H9 (cell line): ENCODE measurements around the gene GFM2. TPM values are rescaled to one million over a fixed set of nuclear protein-coding genes. Genes with fewer than 3 reads are reported as not detected.

Source experiments
- DNase-seq: peaks from one replicate; pipeline ENCODE4 v3.0.0-alpha.2; 2017
- H2AFZ ChIP-seq: one replicate; pipeline ENCODE4 v1.6.1; 2013; ENCODE audit warnings: mild to moderate bottlenecking, low read length, control low read depth, moderate library complexity
- H2AK5ac ChIP-seq: 2 replicates; pipeline ENCODE4 v1.6.1; 2013; ENCODE audit warnings: low read length, control low read depth, mixed read lengths; ENCODE audit not compliant: insufficient read length
- H2BK120ac ChIP-seq: one replicate; pipeline ENCODE4 v1.6.1; 2013; ENCODE audit warnings: low read depth, mild to moderate bottlenecking, low read length, control low read depth, inconsistent platforms; ENCODE audit not compliant: poor library complexity, severe bottlenecking
- H2BK12ac ChIP-seq: 2 replicates; pipeline ENCODE4 v1.6.1; 2013; ENCODE audit warnings: low read length, control low read depth, mixed read lengths, low read depth; ENCODE audit not compliant: insufficient read length
- H2BK15ac ChIP-seq: 2 replicates; pipeline ENCODE4 v1.6.1; 2013; ENCODE audit warnings: low read depth, low read length, control low read depth
- H2BK20ac ChIP-seq: one replicate; pipeline ENCODE4 v1.6.1; 2013; ENCODE audit warnings: low read depth, mild to moderate bottlenecking, low read length, control low read depth, inconsistent platforms; ENCODE audit not compliant: poor library complexity, severe bottlenecking
- H2BK5ac ChIP-seq: 2 replicates; pipeline ENCODE4 v1.6.1; 2013; ENCODE audit warnings: low read length, control low read depth, mixed read lengths; ENCODE audit not compliant: insufficient read length
- H3K14ac ChIP-seq: 2 replicates; pipeline ENCODE4 v1.6.1; 2013; ENCODE audit warnings: low read length, control low read depth; ENCODE audit not compliant: insufficient read depth
- H3K18ac ChIP-seq: 2 replicates; pipeline ENCODE4 v1.6.1; 2013; ENCODE audit warnings: low read depth, mild to moderate bottlenecking, mixed read lengths, low read length, control low read depth; ENCODE audit not compliant: insufficient read length
- H3K23ac ChIP-seq: 2 replicates; pipeline ENCODE4 v1.6.1; 2013; ENCODE audit warnings: low read length, control low read depth, mixed read lengths, low read depth; ENCODE audit not compliant: insufficient read length
- H3K23me2 ChIP-seq: 2 replicates; pipeline ENCODE4 v1.6.1; 2013; ENCODE audit warnings: low read depth, mild to moderate bottlenecking, mixed read lengths, low read length, control low read depth; ENCODE audit not compliant: insufficient read length, poor library complexity, severe bottlenecking
- H3K27ac ChIP-seq: 2 replicates; pipeline ENCODE4 v1.5.1; 2013; ENCODE audit warnings: low read length, control low read depth, mixed read lengths, low read depth; ENCODE audit not compliant: insufficient read length
- H3K27me3 ChIP-seq: 2 replicates; pipeline ENCODE4 v1.6.1; 2013; ENCODE audit warnings: low read length, control low read depth, inconsistent platforms; ENCODE audit not compliant: insufficient read depth
- H3K4ac ChIP-seq: 2 replicates; pipeline ENCODE4 v1.6.1; 2013; ENCODE audit warnings: low read depth, mild to moderate bottlenecking, control low read depth, inconsistent platforms, low read length, moderate library complexity
- H3K4me1 ChIP-seq: 2 replicates; pipeline ENCODE4 v1.6.1; 2013; ENCODE audit warnings: low read length, control low read depth, inconsistent platforms; ENCODE audit not compliant: insufficient read depth
- H3K4me2 ChIP-seq: 2 replicates; pipeline ENCODE4 v1.6.1; 2013; ENCODE audit warnings: low read length, control low read depth, mixed read lengths; ENCODE audit not compliant: insufficient read length, insufficient read depth
- H3K56ac ChIP-seq: 2 replicates; pipeline ENCODE4 v1.6.1; 2013; ENCODE audit warnings: low read depth, mild to moderate bottlenecking, mixed read lengths, low read length, control low read depth; ENCODE audit not compliant: insufficient read length
- H3K79me1 ChIP-seq: 2 replicates; pipeline ENCODE4 v1.6.1; 2013; ENCODE audit warnings: low read depth, mild to moderate bottlenecking, moderate library complexity, low read length, control low read depth, inconsistent platforms; ENCODE audit not compliant: insufficient read depth, poor library complexity, severe bottlenecking
- H3K79me2 ChIP-seq: 2 replicates; pipeline ENCODE4 v1.6.1; 2013; ENCODE audit warnings: low read length, control low read depth, inconsistent platforms; ENCODE audit not compliant: insufficient read depth
- H3K9ac ChIP-seq: 2 replicates; pipeline ENCODE4 v1.6.1; 2013; ENCODE audit warnings: low read length, control low read depth, mixed read lengths; ENCODE audit not compliant: insufficient read length; ENCODE audit errors: extremely low read depth
- H3K9me3 ChIP-seq: one replicate; pipeline ENCODE4 v1.6.1; 2013; ENCODE audit warnings: low read depth, low read length, inconsistent platforms; ENCODE audit not compliant: control insufficient read depth
- H3T11ph ChIP-seq: one replicate; pipeline ENCODE4 v1.6.1; 2013; ENCODE audit warnings: mild to moderate bottlenecking, low read length, control low read depth, inconsistent platforms
- H4K20me1 ChIP-seq: one replicate; pipeline ENCODE4 v1.6.1; 2013; ENCODE audit not compliant: control insufficient read depth, insufficient read length, insufficient read depth
- H4K5ac ChIP-seq: 2 replicates; pipeline ENCODE4 v1.6.1; 2013; ENCODE audit warnings: low read depth, mild to moderate bottlenecking, mixed read lengths, low read length, control low read depth; ENCODE audit not compliant: insufficient read length
- H4K8ac ChIP-seq: replicated peaks from 2 replicates; pipeline ENCODE4 v1.6.1; 2013; ENCODE audit warnings: low read length, control low read depth, mixed read lengths, low read depth; ENCODE audit not compliant: insufficient read length
- H4K91ac ChIP-seq: 2 replicates; pipeline ENCODE4 v1.6.1; 2013; ENCODE audit warnings: low read depth, mild to moderate bottlenecking, moderate library complexity, mixed read lengths, low read length, control low read depth; ENCODE audit not compliant: insufficient read length
- H3K27ac Mint-ChIP-seq, 3 experiments: 2 replicates in 2 of 3; 3 replicates in 1 of 3; pipeline ENCODE4 v1.8.0; 2020 to 2021; ENCODE audit warnings: mixed read lengths in 3 of 3, mild to moderate bottlenecking in 1 of 3, moderate library complexity in 1 of 3
- H3K27me3 Mint-ChIP-seq: 2 replicates; pipeline ENCODE4 v1.8.0; 2021; ENCODE audit warnings: low read depth, mild to moderate bottlenecking, moderate library complexity, mixed read lengths
- H3K36me3 Mint-ChIP-seq, 3 experiments: 2 replicates in 2 of 3; 3 replicates in 1 of 3; pipeline ENCODE4 v1.8.0; 2020 to 2021; ENCODE audit warnings: low read depth in 3 of 3, mixed read lengths in 3 of 3; ENCODE audit not compliant: insufficient read depth in 1 of 3
- H3K4me1 Mint-ChIP-seq, 2 experiments: 2 replicates each; pipeline ENCODE4 v1.8.0; 2020; ENCODE audit warnings: mixed read lengths in 2 of 2
- H3K4me3 Mint-ChIP-seq, 2 experiments: 2 replicates in 1 of 2; 3 replicates in 1 of 2; pipeline ENCODE4 v1.8.0; 2020 to 2021; ENCODE audit warnings: mild to moderate bottlenecking in 2 of 2, mixed read lengths in 2 of 2, moderate library complexity in 1 of 2
- H3K9me3 Mint-ChIP-seq, 2 experiments: 2 replicates in 1 of 2; 3 replicates in 1 of 2; pipeline ENCODE4 v1.8.0; 2020; ENCODE audit warnings: mild to moderate bottlenecking in 2 of 2, mixed read lengths in 2 of 2, moderate library complexity in 1 of 2
- WGBS: extraction: QIAGEN DNeasy Blood & Tissue Kit; methylation state at CpG from one replicate; pipeline ENCODE4 v1.1.7; 2013; ENCODE audit warnings: missing lambda C conversion rate, low lambda C conversion rate, mixed read lengths; ENCODE audit not compliant: insufficient read length; ENCODE audit errors: extremely low coverage; 5-methylcytosine and 5-hydroxymethylcytosine counted together
- total RNA-seq: library from RNA; stranded (reverse); gene quantifications from 2 replicates; pipeline ENCODE4 v1.2.1, GENCODE V29; 2021
- TF ChIP-seq, protein P1 (sequence below): fragments of 200-600 bp; sonication (generic); conservative IDR thresholded peaks from 3 replicates; pipeline ENCODE4 v1.8.0; 2021; ENCODE audit warnings: antibody characterized with exemption, mild to moderate bottlenecking

GFM2 gene
- total RNA-seq, 1 experiment from 2014 or later, result 30.0 TPM

DNA sequence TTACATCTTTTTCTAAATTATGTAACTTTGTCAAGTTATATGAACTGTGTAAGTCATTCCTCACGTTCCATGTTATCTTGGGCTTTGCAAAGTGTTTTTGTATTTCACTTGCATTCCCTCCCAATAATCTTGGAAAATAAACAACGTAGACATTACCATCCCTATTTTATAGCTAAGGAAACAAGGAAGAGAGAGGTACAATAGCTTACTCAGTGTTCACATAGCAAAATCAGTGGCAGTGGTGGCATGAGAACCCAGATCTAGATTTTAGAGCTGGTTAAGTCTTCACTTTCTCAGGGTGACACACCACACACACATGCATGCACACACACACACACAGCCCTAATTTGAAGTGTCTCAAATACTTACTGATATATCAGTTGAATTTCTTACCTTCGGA is 34.3 kb upstream of the GFM2 start:
- no peak overlapping the region for H3K4me3 Mint-ChIP-seq
- Histone ChIP-seq H3K56ac (no peak overlapping the region), H3K4me2 (no peak overlapping the region), H2AFZ (no peak overlapping the region), H2BK12ac (no peak overlapping the region), H3K27ac (no peak overlapping the region), H2BK5ac (no peak overlapping the region), H3K23ac (no peak overlapping the region), H3K14ac (no peak overlapping the region), H3K4me1 (0 out of 2 replicates have a peak, but pooled peaks cover 3% of the 10 kb centered on the region), H3T11ph (no peak overlapping the region), H3K18ac (no peak overlapping the region), H3K4ac (no peak overlapping the region), H2BK120ac (no peak overlapping the region), H3K9ac (no peak overlapping the region), H2BK20ac (no peak overlapping the region), H3K23me2 (no peaks in the 10 kb centered on the region), H4K8ac (no peak overlapping the region), H2BK15ac (no peak overlapping the region), H2AK5ac (no peak overlapping the region), H3K79me1 (peaks cover 3% of the 10 kb centered on the region), H4K91ac (no peak overlapping the region), H3K9me3 (no peaks in the 10 kb centered on the region), H4K20me1 (no peaks in the 10 kb centered on the region), H3K79me2 (no peaks in the 10 kb centered on the region), H3K27me3 (no peaks in the 10 kb centered on the region), H4K5ac (no peak overlapping the region)
- TF ChIP-seq, protein P1, sequence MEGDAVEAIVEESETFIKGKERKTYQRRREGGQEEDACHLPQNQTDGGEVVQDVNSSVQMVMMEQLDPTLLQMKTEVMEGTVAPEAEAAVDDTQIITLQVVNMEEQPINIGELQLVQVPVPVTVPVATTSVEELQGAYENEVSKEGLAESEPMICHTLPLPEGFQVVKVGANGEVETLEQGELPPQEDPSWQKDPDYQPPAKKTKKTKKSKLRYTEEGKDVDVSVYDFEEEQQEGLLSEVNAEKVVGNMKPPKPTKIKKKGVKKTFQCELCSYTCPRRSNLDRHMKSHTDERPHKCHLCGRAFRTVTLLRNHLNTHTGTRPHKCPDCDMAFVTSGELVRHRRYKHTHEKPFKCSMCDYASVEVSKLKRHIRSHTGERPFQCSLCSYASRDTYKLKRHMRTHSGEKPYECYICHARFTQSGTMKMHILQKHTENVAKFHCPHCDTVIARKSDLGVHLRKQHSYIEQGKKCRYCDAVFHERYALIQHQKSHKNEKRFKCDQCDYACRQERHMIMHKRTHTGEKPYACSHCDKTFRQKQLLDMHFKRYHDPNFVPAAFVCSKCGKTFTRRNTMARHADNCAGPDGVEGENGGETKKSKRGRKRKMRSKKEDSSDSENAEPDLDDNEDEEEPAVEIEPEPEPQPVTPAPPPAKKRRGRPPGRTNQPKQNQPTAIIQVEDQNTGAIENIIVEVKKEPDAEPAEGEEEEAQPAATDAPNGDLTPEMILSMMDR, result no peak
- no peak overlapping the region; a peak in 1 of 7 replicates for H3K27ac Mint-ChIP-seq
- no CpG with 5 or more reads among the region's 3 CpGs for WGBS
- H3K36me3 Mint-ChIP-seq, result peaks cover 33 to 67% (median 47%) of the 10 kb centered on the region in 3 experiments; a peak in 6 of 7 replicates
- H3K4me1 Mint-ChIP-seq, result 0 out of 4 replicates have a peak, but pooled peaks cover 0 to 2% of the 10 kb centered on the region in 2 experiments
- no peaks in the 10 kb centered on the region for H3K27me3 Mint-ChIP-seq
- no peak for DNase-seq
- H3K9me3 Mint-ChIP-seq, result no peaks in the 10 kb centered on the region
